Measurements from ENCODE around the gene CCDC15.
A peak's percentile ranks its signal among the peaks of the same experiment; 100 is the strongest.

CCDC15 gene

GRCh38 chr11:124953753-124954589 is at the start of gene CCDC15:
Gene CCDC15, plus strand, starts transcription at chr11:124954202. Its CDS starts 531 bp downstream, at chr11:124954733.
- DNase-seq (ENCODE audit: low read depth) = peak; percentile 97

GRCh38 chr11:124915541-124916369 is 38.2 kb upstream of the CCDC15 start:
- peak; percentile 58 for DNase-seq (ENCODE audit: low read depth)

GRCh38 chr11:124916370-124916710 is 37.7 kb upstream of the CCDC15 start:
- DNase-seq (ENCODE audit: low read depth) = no peak

- peak; percentile 75 for DNase-seq (ENCODE audit: low read depth)
Measured at GRCh38 chr11:124917115-124917637, 36.8 kb upstream of the CCDC15 start.

- DNase-seq (ENCODE audit: low read depth) = no peak
Measured at GRCh38 chr11:124918950-124919349, 35.1 kb upstream of the CCDC15 start, which contains the start of gene HEPN1. Gene HEPN1, plus strand, starts transcription at chr11:124919250.

- DNase-seq (ENCODE audit: low read depth) = no peak
Measured at GRCh38 chr11:124919898-124920297, 34.1 kb upstream of the CCDC15 start.

GRCh38 chr11:124920356-124920755 is 33.6 kb upstream of the CCDC15 start:
- DNase-seq (ENCODE audit: low read depth) = no peak

GRCh38 chr11:124920870-124921609 is 33.0 kb upstream of the CCDC15 start:
- peak; percentile 60 for DNase-seq (ENCODE audit: low read depth)

- no peak for DNase-seq (ENCODE audit: low read depth)
Measured at GRCh38 chr11:124922831-124923230, 31.2 kb upstream of the CCDC15 start.

GRCh38 chr11:124923296-124923695 is 30.7 kb upstream of the CCDC15 start:
- DNase-seq (ENCODE audit: low read depth) = no peak

- DNase-seq (ENCODE audit: low read depth) = no peak
Measured at GRCh38 chr11:124928942-124929665, 24.9 kb upstream of the CCDC15 start.

- no peak for DNase-seq (ENCODE audit: low read depth)
Measured at GRCh38 chr11:124930799-124931198, 23.2 kb upstream of the CCDC15 start.

- DNase-seq (ENCODE audit: low read depth) = peak; percentile 92
Measured at GRCh38 chr11:124934862-124935547, 19.0 kb upstream of the CCDC15 start.

GRCh38 chr11:124935548-124936514 is 18.2 kb upstream of the CCDC15 start, which contains the start of gene HEPACAM:
Gene HEPACAM, minus strand, starts transcription at chr11:124936047. Its CDS starts 41 bp downstream, at chr11:124936006.
- no peak for DNase-seq (ENCODE audit: low read depth)

- no peak for DNase-seq (ENCODE audit: low read depth)
Measured at GRCh38 chr11:124937336-124937935, 16.6 kb upstream of the CCDC15 start.

GRCh38 chr11:124938206-124938765 is 15.7 kb upstream of the CCDC15 start:
- peak; percentile 50 for DNase-seq (ENCODE audit: low read depth)

- DNase-seq (ENCODE audit: low read depth) = no peak
Measured at GRCh38 chr11:124938970-124939369, 15.0 kb upstream of the CCDC15 start.

GRCh38 chr11:124941703-124942102 is 12.3 kb upstream of the CCDC15 start:
- DNase-seq (ENCODE audit: low read depth) = no peak

All from iris pigment epithelial cell (primary cell).